ENCODE data around the gene PHACTR3.

PHACTR3 gene

GRCh38 chr20:59788196-59788735 lies 183.9 kb downstream of the PHACTR3 start:
- H3K27ac ChIP-seq (ENCODE audit: insufficient read depth, low read depth, low read length, poor library complexity, severe bottlenecking): no peak overlapping the region
- H3K4me1 ChIP-seq (ENCODE audit: control insufficient read depth, insufficient read depth, low read length): no peaks in the 10 kb centered on the region
- H3K27me3 ChIP-seq (ENCODE audit: control insufficient read depth, insufficient read depth, low read length, poor library complexity, severe bottlenecking): peaks cover 3% of the 10 kb centered on the region
- WGBS, 2 experiments: 66 to 67% methylated on average over 8 of the region's 8 CpGs
- H3K36me3 ChIP-seq (ENCODE audit: control insufficient read depth, insufficient read depth, low read length): no peaks in the 10 kb centered on the region
- no peak overlapping the region for H3K4me3 ChIP-seq (ENCODE audit: insufficient read depth, low read depth, low read length)
- peaks cover 2% of the 10 kb centered on the region for H3K9me3 ChIP-seq (ENCODE audit: control insufficient read depth, low read length)

- 82 to 88% methylated on average over 7 of the region's 7 CpGs for WGBS, 2 experiments
- H3K9me3 ChIP-seq (ENCODE audit: control insufficient read depth, low read length): peaks cover 2% of the 10 kb centered on the region
- H3K27me3 ChIP-seq (ENCODE audit: control insufficient read depth, insufficient read depth, low read length, poor library complexity, severe bottlenecking): peaks cover 3% of the 10 kb centered on the region
- no peaks in the 10 kb centered on the region for H3K4me1 ChIP-seq (ENCODE audit: control insufficient read depth, insufficient read depth, low read length)
- no peak overlapping the region for H3K4me3 ChIP-seq (ENCODE audit: insufficient read depth, low read depth, low read length)
- no peaks in the 10 kb centered on the region for H3K36me3 ChIP-seq (ENCODE audit: control insufficient read depth, insufficient read depth, low read length)
- H3K27ac ChIP-seq (ENCODE audit: insufficient read depth, low read depth, low read length, poor library complexity, severe bottlenecking): no peak overlapping the region
Measured at GRCh38 chr20:59788811-59789397, 184.6 kb downstream of the PHACTR3 start.

GRCh38 chr20:59789686-59790085 lies 185.3 kb downstream of the PHACTR3 start:
- WGBS, 2 experiments: 33 to 34% methylated on average over 2 of the region's 2 CpGs
- Histone ChIP-seq H3K9me3 (ENCODE audit: control insufficient read depth, low read length) (peaks cover 2% of the 10 kb centered on the region), H3K27ac (ENCODE audit: insufficient read depth, low read depth, low read length, poor library complexity, severe bottlenecking) (no peak overlapping the region), H3K27me3 (ENCODE audit: control insufficient read depth, insufficient read depth, low read length, poor library complexity, severe bottlenecking) (peaks cover 3% of the 10 kb centered on the region), H3K36me3 (ENCODE audit: control insufficient read depth, insufficient read depth, low read length) (no peaks in the 10 kb centered on the region), H3K4me3 (ENCODE audit: insufficient read depth, low read depth, low read length) (no peak overlapping the region), H3K4me1 (ENCODE audit: control insufficient read depth, insufficient read depth, low read length) (no peaks in the 10 kb centered on the region)

- H3K4me1 ChIP-seq (ENCODE audit: control insufficient read depth, insufficient read depth, low read length): no peaks in the 10 kb centered on the region
- H3K36me3 ChIP-seq (ENCODE audit: control insufficient read depth, insufficient read depth, low read length): no peaks in the 10 kb centered on the region
- peaks cover 2% of the 10 kb centered on the region for H3K9me3 ChIP-seq (ENCODE audit: control insufficient read depth, low read length)
- no peak overlapping the region for H3K4me3 ChIP-seq (ENCODE audit: insufficient read depth, low read depth, low read length)
- H3K27me3 ChIP-seq (ENCODE audit: control insufficient read depth, insufficient read depth, low read length, poor library complexity, severe bottlenecking): peaks cover 3% of the 10 kb centered on the region
- 76 to 79% methylated on average over 1 of the region's 1 CpG for WGBS, 2 experiments
- no peak overlapping the region for H3K27ac ChIP-seq (ENCODE audit: insufficient read depth, low read depth, low read length, poor library complexity, severe bottlenecking)
Measured at GRCh38 chr20:59790346-59790745, 186.0 kb downstream of the PHACTR3 start.

GRCh38 chr20:59792300-59792699 lies 188.0 kb downstream of the PHACTR3 start:
- 100% methylated on average over 1 of the region's 1 CpG; no CpG with 5 or more reads in 1 of the 2 experiments for WGBS, 2 experiments

GRCh38 chr20:59794555-59794954 lies 190.2 kb downstream of the PHACTR3 start:
- Histone ChIP-seq H3K4me3 (ENCODE audit: insufficient read depth, low read depth, low read length) (no peak overlapping the region), H3K27me3 (ENCODE audit: control insufficient read depth, insufficient read depth, low read length, poor library complexity, severe bottlenecking) (peaks cover 3% of the 10 kb centered on the region), H3K9me3 (ENCODE audit: control insufficient read depth, low read length) (peaks cover 2% of the 10 kb centered on the region), H3K4me1 (ENCODE audit: control insufficient read depth, insufficient read depth, low read length) (no peaks in the 10 kb centered on the region), H3K36me3 (ENCODE audit: control insufficient read depth, insufficient read depth, low read length) (no peaks in the 10 kb centered on the region), H3K27ac (ENCODE audit: insufficient read depth, low read depth, low read length, poor library complexity, severe bottlenecking) (no peak overlapping the region)
- WGBS, 2 experiments: 61 to 79% methylated on average over 2 of the region's 2 CpGs

More at GRCh38 chr20:59792300-59792699, 188.0 kb downstream of the PHACTR3 start:
- no peaks in the 10 kb centered on the region for H3K36me3 ChIP-seq (ENCODE audit: control insufficient read depth, insufficient read depth, low read length)
- peaks cover 3% of the 10 kb centered on the region for H3K27me3 ChIP-seq (ENCODE audit: control insufficient read depth, insufficient read depth, low read length, poor library complexity, severe bottlenecking)
- H3K4me1 ChIP-seq (ENCODE audit: control insufficient read depth, insufficient read depth, low read length): no peaks in the 10 kb centered on the region
- H3K4me3 ChIP-seq (ENCODE audit: insufficient read depth, low read depth, low read length): no peak overlapping the region
- no peak overlapping the region for H3K27ac ChIP-seq (ENCODE audit: insufficient read depth, low read depth, low read length, poor library complexity, severe bottlenecking)
- peaks cover 2% of the 10 kb centered on the region for H3K9me3 ChIP-seq (ENCODE audit: control insufficient read depth, low read length)

- Histone ChIP-seq H3K36me3 (ENCODE audit: control insufficient read depth, insufficient read depth, low read length) (no peaks in the 10 kb centered on the region), H3K4me1 (ENCODE audit: control insufficient read depth, insufficient read depth, low read length) (peaks cover 2% of the 10 kb centered on the region), H3K9me3 (ENCODE audit: control insufficient read depth, low read length) (no peaks in the 10 kb centered on the region), H3K4me3 (ENCODE audit: insufficient read depth, low read depth, low read length) (no peak overlapping the region), H3K27ac (ENCODE audit: insufficient read depth, low read depth, low read length, poor library complexity, severe bottlenecking) (no peak overlapping the region), H3K27me3 (ENCODE audit: control insufficient read depth, insufficient read depth, low read length, poor library complexity, severe bottlenecking) (no peaks in the 10 kb centered on the region)
- 63% methylated on average over 1 of the region's 1 CpG; no CpG with 5 or more reads in 1 of the 2 experiments for WGBS, 2 experiments
Measured at GRCh38 chr20:59800309-59800708, 196.0 kb downstream of the PHACTR3 start.

GRCh38 chr20:59802018-59802417 lies 197.7 kb downstream of the PHACTR3 start:
- no peaks in the 10 kb centered on the region for H3K9me3 ChIP-seq (ENCODE audit: control insufficient read depth, low read length)
- no peak overlapping the region for H3K27ac ChIP-seq (ENCODE audit: insufficient read depth, low read depth, low read length, poor library complexity, severe bottlenecking)
- no peaks in the 10 kb centered on the region for H3K36me3 ChIP-seq (ENCODE audit: control insufficient read depth, insufficient read depth, low read length)
- WGBS, 2 experiments: 80 to 81% methylated on average over 4 of the region's 4 CpGs
- H3K27me3 ChIP-seq (ENCODE audit: control insufficient read depth, insufficient read depth, low read length, poor library complexity, severe bottlenecking): no peaks in the 10 kb centered on the region
- peaks cover 2% of the 10 kb centered on the region for H3K4me1 ChIP-seq (ENCODE audit: control insufficient read depth, insufficient read depth, low read length)
- H3K4me3 ChIP-seq (ENCODE audit: insufficient read depth, low read depth, low read length): no peak overlapping the region

GRCh38 chr20:59802471-59803221 lies 198.3 kb downstream of the PHACTR3 start:
- WGBS, 2 experiments: 83 to 85% methylated on average over 9 of the region's 9 CpGs

GRCh38 chr20:59804347-59804746 lies 200.0 kb downstream of the PHACTR3 start:
- Histone ChIP-seq H3K9me3 (ENCODE audit: control insufficient read depth, low read length) (no peaks in the 10 kb centered on the region), H3K4me1 (ENCODE audit: control insufficient read depth, insufficient read depth, low read length) (peaks cover 2% of the 10 kb centered on the region), H3K27ac (ENCODE audit: insufficient read depth, low read depth, low read length, poor library complexity, severe bottlenecking) (no peak overlapping the region), H3K4me3 (ENCODE audit: insufficient read depth, low read depth, low read length) (no peak overlapping the region), H3K27me3 (ENCODE audit: control insufficient read depth, insufficient read depth, low read length, poor library complexity, severe bottlenecking) (peaks cover 4% of the 10 kb centered on the region), H3K36me3 (ENCODE audit: control insufficient read depth, insufficient read depth, low read length) (no peaks in the 10 kb centered on the region)
- WGBS, 2 experiments: 92 to 96% methylated on average over 5 of the region's 5 CpGs

More at GRCh38 chr20:59802471-59803221, 198.3 kb downstream of the PHACTR3 start:
- Histone ChIP-seq H3K4me1 (ENCODE audit: control insufficient read depth, insufficient read depth, low read length) (peaks cover 2% of the 10 kb centered on the region), H3K4me3 (ENCODE audit: insufficient read depth, low read depth, low read length) (no peak overlapping the region), H3K27ac (ENCODE audit: insufficient read depth, low read depth, low read length, poor library complexity, severe bottlenecking) (no peak overlapping the region), H3K9me3 (ENCODE audit: control insufficient read depth, low read length) (no peaks in the 10 kb centered on the region), H3K27me3 (ENCODE audit: control insufficient read depth, insufficient read depth, low read length, poor library complexity, severe bottlenecking) (no peaks in the 10 kb centered on the region), H3K36me3 (ENCODE audit: control insufficient read depth, insufficient read depth, low read length) (no peaks in the 10 kb centered on the region)

All from ectodermal cell (in vitro differentiated cells).